MM.1S (cell line): Measurements from ENCODE around the gene DNTT.

Experiments used
- DNase-seq: peaks from one replicate; pipeline ENCODE4 v3.0.0-alpha.2; 2015
- H2AFZ ChIP-seq: fragments of 300-600 bp; sonication (generic); 2 replicates; pipeline ENCODE4 v1.6.0; 2016; ENCODE audit warnings: antibody characterized with exemption, low read length
- H3F3A ChIP-seq: fragments of 300-600 bp; sonication (generic); 2 replicates; pipeline ENCODE4 v1.6.1; 2016; ENCODE audit warnings: mild to moderate bottlenecking, antibody characterized with exemption, low read length, moderate library complexity, mixed read lengths; ENCODE audit not compliant: insufficient read depth
- H3K27ac ChIP-seq: fragments of 300-600 bp; sonication (generic); 2 replicates; pipeline ENCODE4 v1.5.1; 2016; ENCODE audit warnings: mild to moderate bottlenecking, low read length
- H3K27me3 ChIP-seq: fragments of 300-600 bp; sonication (generic); replicated peaks from 2 replicates; pipeline ENCODE4 v1.6.0; 2016; ENCODE audit warnings: low read length; ENCODE audit not compliant: insufficient read depth
- H3K36me3 ChIP-seq: fragments of 300-600 bp; sonication (generic); replicated peaks from 2 replicates; pipeline ENCODE4 v1.6.1; 2016; ENCODE audit warnings: mild to moderate bottlenecking, low read length, mixed read lengths; ENCODE audit not compliant: insufficient read depth
- H3K4me1 ChIP-seq: fragments of 300-600 bp; sonication (generic); 2 replicates; pipeline ENCODE4 v1.6.1; 2016; ENCODE audit warnings: low read length, mixed read lengths
- H3K4me2 ChIP-seq: fragments of 300-600 bp; sonication (generic); 2 replicates; pipeline ENCODE4 v1.6.0; 2016; ENCODE audit warnings: low read depth, low read length
- H3K4me3 ChIP-seq: fragments of 300-600 bp; sonication (generic); 2 replicates; pipeline ENCODE4 v1.5.1; 2016; ENCODE audit warnings: low read length, mixed read lengths
- H3K79me2 ChIP-seq: fragments of 300-600 bp; sonication (generic); 2 replicates; pipeline ENCODE4 v1.6.1; 2016; ENCODE audit warnings: mixed run types, low read length, mixed read lengths
- H3K9ac ChIP-seq: fragments of 300-600 bp; sonication (generic); 2 replicates; pipeline ENCODE4 v1.6.1; 2016; ENCODE audit warnings: low read length, mixed read lengths
- H3K9me2 ChIP-seq: fragments of 300-600 bp; sonication (generic); replicated peaks from 2 replicates; pipeline ENCODE4 v1.6.1; 2016; ENCODE audit warnings: mild to moderate bottlenecking, low read length, mixed read lengths; ENCODE audit not compliant: insufficient read depth
- H3K9me3 ChIP-seq: fragments of 300-600 bp; sonication (generic); replicated peaks from 2 replicates; pipeline ENCODE4 v1.6.1; 2016; ENCODE audit warnings: mild to moderate bottlenecking, low read length, mixed read lengths; ENCODE audit not compliant: insufficient read depth
- H4K20me1 ChIP-seq: fragments of 300-600 bp; sonication (generic); 2 replicates; pipeline ENCODE4 v1.6.1; 2016; ENCODE audit warnings: mild to moderate bottlenecking, low read length, moderate library complexity, mixed read lengths; ENCODE audit not compliant: insufficient read depth
- EZH2 ChIP-seq: fragments of 300-600 bp; sonication (generic); optimal IDR thresholded peaks from 2 replicates; pipeline ENCODE3; 2017; ENCODE audit warnings: low read depth, mild to moderate bottlenecking, antibody characterized with exemption, low read length, mixed read lengths
- EZH2phosphoT487 ChIP-seq: fragments of 300-600 bp; sonication (generic); IDR thresholded peaks from 2 replicates; pipeline ENCODE4 v1.6.1; 2018; ENCODE audit warnings: antibody characterized with exemption, low read length
- TF ChIP-seq, protein P1 (sequence below): fragments of 300-600 bp; sonication (generic); IDR thresholded peaks from 2 replicates; pipeline ENCODE4 v1.5.1; 2016; ENCODE audit warnings: antibody characterized with exemption, low read length, mixed read lengths

Gene DNTT

DNA sequence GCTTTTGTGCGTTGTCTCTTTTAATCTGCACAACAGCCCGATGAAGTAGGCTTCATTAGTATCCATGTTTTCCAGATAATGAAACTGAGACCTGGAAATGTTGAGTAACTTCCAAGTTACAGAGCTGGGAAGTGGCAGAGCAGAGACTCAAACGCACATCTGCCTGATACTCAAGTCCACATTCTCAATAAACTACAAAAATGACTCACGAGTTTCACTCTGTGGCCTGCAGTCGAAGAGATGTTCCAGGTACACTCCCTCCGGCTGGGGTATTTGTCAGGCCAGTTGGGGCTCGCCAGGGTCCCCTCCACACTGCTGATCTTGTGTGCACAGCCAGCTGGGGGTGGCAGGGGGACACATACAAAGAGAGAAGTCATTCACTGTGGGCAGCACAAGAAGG is 72.2 kb downstream of the DNTT start:
- DNase-seq: no peak
- no peaks in the 10 kb centered on the region for H3K36me3 ChIP-seq
- H3K79me2 ChIP-seq: no peaks in the 10 kb centered on the region
- H3K4me1 ChIP-seq: 0 out of 2 replicates have a peak, but pooled peaks cover 5% of the 10 kb centered on the region
- H3K9ac ChIP-seq: no peak overlapping the region
- H3K9me3 ChIP-seq: no peaks in the 10 kb centered on the region
- H4K20me1 ChIP-seq: no peaks in the 10 kb centered on the region
- H3K27ac ChIP-seq: no peak overlapping the region
- TF ChIP-seq, protein P1, sequence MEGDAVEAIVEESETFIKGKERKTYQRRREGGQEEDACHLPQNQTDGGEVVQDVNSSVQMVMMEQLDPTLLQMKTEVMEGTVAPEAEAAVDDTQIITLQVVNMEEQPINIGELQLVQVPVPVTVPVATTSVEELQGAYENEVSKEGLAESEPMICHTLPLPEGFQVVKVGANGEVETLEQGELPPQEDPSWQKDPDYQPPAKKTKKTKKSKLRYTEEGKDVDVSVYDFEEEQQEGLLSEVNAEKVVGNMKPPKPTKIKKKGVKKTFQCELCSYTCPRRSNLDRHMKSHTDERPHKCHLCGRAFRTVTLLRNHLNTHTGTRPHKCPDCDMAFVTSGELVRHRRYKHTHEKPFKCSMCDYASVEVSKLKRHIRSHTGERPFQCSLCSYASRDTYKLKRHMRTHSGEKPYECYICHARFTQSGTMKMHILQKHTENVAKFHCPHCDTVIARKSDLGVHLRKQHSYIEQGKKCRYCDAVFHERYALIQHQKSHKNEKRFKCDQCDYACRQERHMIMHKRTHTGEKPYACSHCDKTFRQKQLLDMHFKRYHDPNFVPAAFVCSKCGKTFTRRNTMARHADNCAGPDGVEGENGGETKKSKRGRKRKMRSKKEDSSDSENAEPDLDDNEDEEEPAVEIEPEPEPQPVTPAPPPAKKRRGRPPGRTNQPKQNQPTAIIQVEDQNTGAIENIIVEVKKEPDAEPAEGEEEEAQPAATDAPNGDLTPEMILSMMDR: no peak
- no peak for TF ChIP-seq EZH2phosphoT487
- TF ChIP-seq EZH2: no peak
- no peak overlapping the region for H3K4me3 ChIP-seq
- H3K4me2 ChIP-seq: no peak overlapping the region
- no peaks in the 10 kb centered on the region for H3F3A ChIP-seq
- no peaks in the 10 kb centered on the region for H3K9me2 ChIP-seq
- no peak overlapping the region for H2AFZ ChIP-seq
- H3K27me3 ChIP-seq: peaks cover 22% of the 10 kb centered on the region; the same call in 1 of the 2 replicates

DNA sequence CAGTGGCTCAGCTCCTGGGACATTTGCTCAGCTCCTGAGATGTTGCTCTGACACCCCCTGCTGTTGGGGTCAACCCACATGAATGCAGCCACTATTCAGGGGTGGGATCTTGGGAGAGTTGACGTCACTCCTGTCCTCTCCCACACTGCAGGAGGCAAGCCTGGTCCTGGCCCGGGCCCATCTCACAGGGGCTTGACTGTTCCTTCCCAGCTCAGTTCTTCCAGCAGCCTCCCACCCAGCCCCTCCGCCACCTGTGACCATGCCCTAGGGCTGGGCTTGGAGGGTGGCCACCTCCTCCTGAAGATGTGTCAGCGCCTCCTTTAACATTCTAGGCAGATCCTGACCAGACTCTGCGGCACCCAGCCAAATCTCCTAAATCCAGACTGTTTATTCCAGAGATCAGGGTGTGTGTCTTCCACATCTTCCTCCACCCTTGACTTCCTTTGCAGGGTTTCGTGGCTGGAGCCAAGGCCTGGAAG is 73.6 kb downstream of the DNTT start:
- Histone ChIP-seq H3K27ac (no peak overlapping the region), H3K79me2 (no peaks in the 10 kb centered on the region), H3K4me3 (no peak overlapping the region), H3K4me1 (0 out of 2 replicates have a peak, but pooled peaks cover 5% of the 10 kb centered on the region), H4K20me1 (no peaks in the 10 kb centered on the region), H3K9me2 (no peaks in the 10 kb centered on the region), H2AFZ (no peak overlapping the region), H3K27me3 (0 out of 2 replicates have a peak, but pooled peaks cover 11% of the 10 kb centered on the region), H3K9ac (no peak overlapping the region), H3K9me3 (no peaks in the 10 kb centered on the region), H3K36me3 (no peaks in the 10 kb centered on the region), H3K4me2 (no peak overlapping the region), H3F3A (no peaks in the 10 kb centered on the region)
- DNase-seq: no peak
- TF ChIP-seq, protein P1: no peak
- TF ChIP-seq EZH2phosphoT487 (no peak), EZH2 (no peak)

DNA sequence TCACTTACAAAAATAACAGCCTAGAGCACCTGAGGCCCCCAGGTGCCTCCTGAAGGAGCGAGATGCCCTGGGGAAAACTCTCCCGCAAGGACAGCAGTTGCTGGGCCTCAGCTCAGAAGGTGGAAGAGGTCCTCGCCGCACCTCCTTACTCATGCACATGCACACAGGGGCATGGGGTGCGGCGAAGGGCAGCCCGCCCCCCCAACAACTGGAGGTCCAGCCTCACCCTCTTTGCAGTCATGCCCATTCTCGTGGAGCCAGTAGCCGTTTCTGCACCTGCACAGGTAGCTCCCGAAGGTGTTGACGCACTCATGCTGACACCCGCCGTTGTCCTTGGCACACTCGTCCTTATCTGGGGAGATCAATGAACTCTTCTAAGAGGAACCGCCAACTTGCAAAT is 74.5 kb downstream of the DNTT start:
- H3K9me3 ChIP-seq: no peaks in the 10 kb centered on the region
- H2AFZ ChIP-seq: no peak overlapping the region
- no peak overlapping the region for H3K27ac ChIP-seq
- no peaks in the 10 kb centered on the region for H4K20me1 ChIP-seq
- no peak for DNase-seq
- no peak overlapping the region for H3K4me2 ChIP-seq
- H3K9me2 ChIP-seq: no peaks in the 10 kb centered on the region
- no peak overlapping the region for H3K4me3 ChIP-seq
- no peak overlapping the region for H3K9ac ChIP-seq
- TF ChIP-seq, protein P1: no peak
- no peak for TF ChIP-seq EZH2
- TF ChIP-seq EZH2phosphoT487: no peak
- H3K79me2 ChIP-seq: no peaks in the 10 kb centered on the region
- H3K4me1 ChIP-seq: 0 out of 2 replicates have a peak, but pooled peaks cover 5% of the 10 kb centered on the region
- no peaks in the 10 kb centered on the region for H3K36me3 ChIP-seq
- H3F3A ChIP-seq: no peaks in the 10 kb centered on the region
- H3K27me3 ChIP-seq: 0 out of 2 replicates have a peak, but pooled peaks cover 8% of the 10 kb centered on the region
